Measurements from ENCODE around the gene ST8SIA2.

Gene ST8SIA2

GRCh38 chr15:92394309-92395097, 822 bp downstream of the ST8SIA2 start:
- no peak for TF ChIP-seq CTCF (IDR thresholded peaks at IDR 0.05; ENCODE audit: insufficient read depth, low read depth, low read length, missing control alignments)
- DNase-seq (ENCODE audit: low read depth): no peak
- no peak overlapping the region for H3K4me3 ChIP-seq (ENCODE audit: low read depth, low read length)

GRCh38 chr15:92395098-92395635, 1.5 kb downstream of the ST8SIA2 start:
- no peak for TF ChIP-seq CTCF (IDR thresholded peaks at IDR 0.05; ENCODE audit: insufficient read depth, low read depth, low read length, missing control alignments)
- DNase-seq (ENCODE audit: low read depth): no peak
- H3K4me3 ChIP-seq (ENCODE audit: low read depth, low read length): no peak overlapping the region

GRCh38 chr15:92399271-92399950, 5.7 kb downstream of the ST8SIA2 start:
- no peak for DNase-seq (ENCODE audit: low read depth)
- TF ChIP-seq CTCF (IDR thresholded peaks at IDR 0.05; ENCODE audit: insufficient read depth, low read depth, low read length, missing control alignments): no peak

GRCh38 chr15:92400573-92400972, 6.9 kb downstream of the ST8SIA2 start:
- TF ChIP-seq CTCF (IDR thresholded peaks at IDR 0.05; ENCODE audit: insufficient read depth, low read depth, low read length, missing control alignments): no peak
- H3K4me3 ChIP-seq (ENCODE audit: low read depth, low read length): no peak overlapping the region
- no peak for DNase-seq (ENCODE audit: low read depth)

More at GRCh38 chr15:92399271-92399950, 5.7 kb downstream of the ST8SIA2 start:
- no peak overlapping the region for H3K4me3 ChIP-seq (ENCODE audit: low read depth, low read length)

GRCh38 chr15:92400980-92401787, 7.5 kb downstream of the ST8SIA2 start:
- DNase-seq (ENCODE audit: low read depth): no peak

More at GRCh38 chr15:92400980-92401787, 7.5 kb downstream of the ST8SIA2 start:
- H3K4me3 ChIP-seq (ENCODE audit: low read depth, low read length): no peak overlapping the region
- no peak for TF ChIP-seq CTCF (IDR thresholded peaks at IDR 0.05; ENCODE audit: insufficient read depth, low read depth, low read length, missing control alignments)
